HuH-7 (cell line): ENCODE results near the gene DPP6.

Experiments
- DNase-seq: peaks from one replicate; pipeline ENCODE4 v3.0.0; 2011; ENCODE audit warnings: low spot score

Gene DPP6

GRCh38 chr7:154937837-154938236 lies 885.6 kb downstream of the DPP6 start:
- no peak for DNase-seq

- DNase-seq = no peak
These were observed 890.5 kb downstream of the DPP6 start for GRCh38 chr7:154942691-154943090.
